K562 (cell line): ENCODE results near the gene AGAP1. TPM values are rescaled to one million over a fixed set of nuclear protein-coding genes. Genes with fewer than 3 reads are reported as not detected.

Source experiments
- ATAC-seq: fragments of 200-7000 bp; cut with Tn5 transposase; 3 replicates; pipeline ENCODE4 v1.9.1; 2020; ENCODE audit warnings: moderate library complexity
- BruUV-seq: library from RNA; stranded (reverse); fragments of 400-500 nt; replicated peaks from 2 replicates; lab custom pipeline; 2021; lab: Mats Ljungman, UMichigan
- CTCF ChIA-PET: fragments of 300-600 bp; formaldehyde crosslinking; extraction: SDS; loops from one replicate; lab custom pipeline; 2021; ENCODE audit warnings: low intra/inter-chr PET ratio; lab: Yijun Ruan, JAX
- POLR2A ChIA-PET: fragments of 300-600, 350-650 bp; sonication (Branson Sonifier 250); formaldehyde crosslinking; extraction: SDS; loops from one replicate; lab custom pipeline; 2021; ENCODE audit warnings: antibody characterized with exemption, inconsistent platforms; lab: Yijun Ruan, JAX
- DNase-seq, 4 experiments: peaks; one replicate each; pipeline versions ENCODE4 v3.0.0 to v3.0.0-alpha.2; 2011 to 2018; ENCODE audit warnings: low spot score in 3 of 4, mixed read lengths in 3 of 4; ENCODE audit errors: extremely low read depth in 1 of 4
- FAIRE-seq: peaks from 2 replicates; lab custom pipeline; 2011; peaks lifted over from hg19 to GRCh38; lab: Jason Lieb, UNC
- H2AFZ ChIP-seq: 2 replicates; pipeline ENCODE4 v1.6.0; 2011; ENCODE audit warnings: low read depth, low read length, control low read depth, inconsistent platforms
- H3K27ac ChIP-seq: fragments of 200-600 bp; 3 replicates; pipeline ENCODE4 v1.8.0; 2011; ENCODE audit warnings: low read depth, mild to moderate bottlenecking, control low read depth, inconsistent platforms, low read length, moderate library complexity, mixed read lengths; ENCODE audit errors: extremely low read depth
- H3K27me3 ChIP-seq, 2 experiments: fragments of 300-600 bp in 1 of 2; 2 replicates in 1 of 2; 3 replicates in 1 of 2; pipeline versions ENCODE4 v1.6.0 to v1.8.0; 2011; ENCODE audit warnings: inconsistent platforms in 2 of 2, low read length in 2 of 2, mild to moderate bottlenecking in 1 of 2, mixed read lengths in 1 of 2, moderate library complexity in 1 of 2; ENCODE audit not compliant: control insufficient read depth in 2 of 2, insufficient read depth in 2 of 2
- H3K36me3 ChIP-seq: fragments of 300-600 bp; 3 replicates; pipeline ENCODE4 v1.8.0; 2011; ENCODE audit warnings: mild to moderate bottlenecking, low read length, inconsistent platforms; ENCODE audit not compliant: control insufficient read depth, insufficient read depth
- H3K4me1 ChIP-seq, 2 experiments: fragments of 200-600 bp in 1 of 2; replicated peaks in 1 of 2; 2 replicates in 1 of 2; 3 replicates in 1 of 2; pipeline versions ENCODE4 v1.5.1 to v1.8.0; 2011; ENCODE audit warnings: inconsistent platforms in 2 of 2, low read length in 2 of 2, mild to moderate bottlenecking in 1 of 2, mixed read lengths in 1 of 2, moderate library complexity in 1 of 2; ENCODE audit not compliant: control insufficient read depth in 2 of 2, insufficient read depth in 2 of 2
- H3K4me2 ChIP-seq: 2 replicates; pipeline ENCODE4 v1.6.1; 2011; ENCODE audit warnings: low read length, control low read depth, inconsistent platforms, mixed read lengths; ENCODE audit not compliant: insufficient read depth
- H3K4me3 ChIP-seq: fragments of 200-600 bp; sonication (generic), shearing (Covaris generic); 2 replicates; pipeline ENCODE4 v1.5.1; 2016; ENCODE audit warnings: control low read depth, inconsistent platforms
- H3K79me2 ChIP-seq: fragments of 200-600 bp; 3 replicates; pipeline ENCODE4 v1.8.0; 2011; ENCODE audit warnings: low read length, inconsistent platforms; ENCODE audit not compliant: control insufficient read depth, insufficient read depth
- H3K9ac ChIP-seq, 2 experiments: 2 replicates each; pipeline versions ENCODE4 v1.6.0 to v1.6.1; 2011; ENCODE audit warnings: low read depth in 2 of 2, low read length in 2 of 2, control low read depth in 1 of 2, inconsistent platforms in 1 of 2, mild to moderate bottlenecking in 1 of 2, mixed read lengths in 1 of 2; ENCODE audit not compliant: insufficient read depth in 1 of 2
- H3K9me1 ChIP-seq: one replicate; pipeline ENCODE4 v1.6.0; 2011; ENCODE audit warnings: inconsistent platforms, mild to moderate bottlenecking, low read length, moderate library complexity; ENCODE audit not compliant: control insufficient read depth, insufficient read depth
- H3K9me3 ChIP-seq: replicated peaks from 2 replicates; pipeline ENCODE4 v1.5.1; 2011; ENCODE audit warnings: low read depth, low read length, inconsistent platforms; ENCODE audit not compliant: control insufficient read depth, insufficient read depth
- H4K20me1 ChIP-seq: replicated peaks from 2 replicates; pipeline ENCODE4 v1.6.1; 2011; ENCODE audit warnings: low read length, inconsistent platforms, mixed read lengths; ENCODE audit not compliant: control insufficient read depth, insufficient read depth
- HDAC1 ChIP-seq, 2 experiments: fragments of 450-650 bp; IDR thresholded peaks; 2 replicates each; pipeline ENCODE4 v1.6.1; 2016 to 2017; ENCODE audit warnings: inconsistent platforms in 1 of 2, mild to moderate bottlenecking in 1 of 2, moderate library complexity in 1 of 2
- HNRNPL ChIP-seq: fragments of 200-400 bp; formaldehyde crosslinking; IDR thresholded peaks from 2 replicates; pipeline ENCODE4 v1.6.1; 2017; ENCODE audit warnings: low read depth, mild to moderate bottlenecking, low read length
- HNRNPUL1 ChIP-seq: fragments of 200-400 bp; formaldehyde crosslinking; IDR thresholded peaks from 2 replicates; pipeline ENCODE4 v1.6.1; 2017; ENCODE audit warnings: low read length
- KAT8 ChIP-seq: fragments of 450-650 bp; IDR thresholded peaks from 2 replicates; pipeline ENCODE4 v1.6.1; 2016; ENCODE audit warnings: low read depth, mild to moderate bottlenecking
- MYNN ChIP-seq, 2 experiments: sonication (generic); formaldehyde crosslinking in 1 of 2; IDR thresholded peaks; 2 replicates each; pipeline versions ENCODE4 v1.5.0 to v1.6.1; 2016 to 2020; ENCODE audit warnings: antibody characterized with exemption in 1 of 2, missing genetic modification reagents in 1 of 2
- RAD21 ChIP-seq, 2 experiments: fragments of 250-450 bp in 1 of 2; fragments of 450-650 bp in 1 of 2; sonication (Bioruptor Pico) in 1 of 2; formaldehyde crosslinking in 1 of 2; IDR thresholded peaks in 1 of 2; conservative IDR thresholded peaks in 1 of 2; 2 replicates each; pipeline versions ENCODE4 v1.4.0 to v1.8.0; 2020 to 2022; ENCODE audit warnings: mild to moderate bottlenecking in 2 of 2, moderate library complexity in 1 of 2
- STAT5A ChIP-seq: IDR thresholded peaks from 2 replicates; pipeline ENCODE4 v1.6.1; 2012; ENCODE audit warnings: low read length, inconsistent platforms, borderline replicate concordance
- ZC3H11A ChIP-seq: IDR thresholded peaks from 2 replicates; pipeline ENCODE4 v1.6.1; 2012; ENCODE audit warnings: low read depth, low read length, improper control_type of control experiment
- WGBS: fragments of 100-300 bp; shearing (Covaris generic); methylation state at CpG from one replicate; pipeline ENCODE4 v1.1.6; 2016; ENCODE audit warnings: low coverage, mixed read lengths; ENCODE audit not compliant: insufficient coverage; ENCODE audit errors: missing lambda C conversion rate; 5-methylcytosine and 5-hydroxymethylcytosine counted together
- in situ Hi-C: fragments of 300-500 bp; cut with MboI; formaldehyde crosslinking; loops from 4 replicates; pipeline ENCODE4 v1.15.0; 2018; ENCODE audit warnings: inconsistent platforms, mixed read lengths
- intact Hi-C: fragments of 100-400 bp; cut with micrococcal nuclease; formaldehyde crosslinking; loops from 2 replicates; pipeline ENCODE4 v1.14.2; 2022
- polyA plus RNA-seq, 8 experiments: library from polyadenylated mRNA; depleted of rRNA in 4 of 8; stranded (reverse) in 5 of 8; unstranded in 3 of 8; fragments of >200 nt; fragmentation: Nextera tagmentation in 2 of 8; fragmentation: Illumina TruSeq in 1 of 8; extraction: Ambion mirVana in 2 of 8; extraction: Trizol in 1 of 8; gene quantifications; 2 replicates each; pipeline versions ENCODE4 v1.2.1 to v1.2.3, GENCODE V29; 2011 to 2014; ENCODE audit warnings: inconsistent platforms in 1 of 8, missing spikeins in 1 of 8
- total RNA-seq, 7 experiments: library from RNA; depleted of rRNA in 6 of 7; stranded (reverse); fragments of >200 nt in 6 of 7; fragmentation: Illumina TruSeq in 2 of 7; extraction: Trizol in 2 of 7; gene quantifications; 2 replicates each; pipeline versions ENCODE4 v1.2.1 to v1.2.3, GENCODE V29; 2011 to 2021; ENCODE audit warnings: low replicate concordance in 1 of 7
- TF ChIP-seq, protein P1 (sequence below): sonication (generic); formaldehyde crosslinking; IDR thresholded peaks from 2 replicates; pipeline ENCODE4 v1.8.1; 2023; ENCODE audit warnings: mild to moderate bottlenecking, missing genetic modification reagents

AGAP1 gene
- total and polyA plus RNA-seq, 9 of the 15 experiments (the other 6 are each of a cell fraction or from before 2014, with no cell fraction given): 1.3 to 24.0 (median 10.6) TPM

DNA sequence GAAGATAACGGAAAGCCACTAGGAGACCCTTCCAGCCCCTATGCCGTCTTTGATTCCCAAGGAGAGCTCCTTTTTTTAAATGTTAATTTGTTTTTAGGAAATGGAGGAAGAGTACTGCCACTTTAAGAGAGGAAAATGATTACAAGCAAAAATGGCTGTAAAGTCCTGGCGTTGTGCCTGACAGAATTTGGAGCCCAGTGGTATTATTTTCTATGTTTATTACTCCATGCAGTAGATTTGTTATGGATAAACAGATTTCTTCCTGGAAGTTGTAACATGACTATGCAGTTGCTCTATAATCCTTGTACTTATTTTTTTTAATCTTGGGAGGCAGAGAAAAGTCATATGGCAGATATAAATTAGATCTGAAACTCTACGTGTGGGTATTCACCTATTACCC is 533.0 kb downstream of the AGAP1 start:
- Histone ChIP-seq H3K27ac (no peak overlapping the region), H3K9ac (no peak overlapping the region), H3K79me2 (no peaks in the 10 kb centered on the region), H3K27me3 (no peaks in the 10 kb centered on the region), H3K4me1 (no peaks in the 10 kb centered on the region), H3K4me2 (no peak overlapping the region), H3K9me1 (no peaks in the 10 kb centered on the region), H3K36me3 (no peaks in the 10 kb centered on the region), H3K9me3 (no peaks in the 10 kb centered on the region), H4K20me1 (no peaks in the 10 kb centered on the region), H2AFZ (no peak overlapping the region), H3K4me3 (no peak overlapping the region)
- FAIRE-seq: no peak
- in situ Hi-C loops (no loop called here), intact Hi-C loops (no loop called here)
- BruUV-seq: no TSS peak
- ChIA-PET POLR2A (no interaction called here), CTCF (no interaction called here)
- 66% methylated on average over 4 of the region's 4 CpGs for WGBS
- no peak for DNase-seq
- ATAC-seq: no peak
- TF ChIP-seq HNRNPUL1 (no peak), HDAC1 (IDR thresholded peaks at IDR 0.05) (no peak), RAD21 (CRISPR knock-in tag; conservative IDR thresholded peaks at IDR 0.05 in 1 of 2, IDR thresholded peaks at IDR 0.05 in 1 of 2) (no peak), HNRNPL (no peak), KAT8 (no peak)

DNA sequence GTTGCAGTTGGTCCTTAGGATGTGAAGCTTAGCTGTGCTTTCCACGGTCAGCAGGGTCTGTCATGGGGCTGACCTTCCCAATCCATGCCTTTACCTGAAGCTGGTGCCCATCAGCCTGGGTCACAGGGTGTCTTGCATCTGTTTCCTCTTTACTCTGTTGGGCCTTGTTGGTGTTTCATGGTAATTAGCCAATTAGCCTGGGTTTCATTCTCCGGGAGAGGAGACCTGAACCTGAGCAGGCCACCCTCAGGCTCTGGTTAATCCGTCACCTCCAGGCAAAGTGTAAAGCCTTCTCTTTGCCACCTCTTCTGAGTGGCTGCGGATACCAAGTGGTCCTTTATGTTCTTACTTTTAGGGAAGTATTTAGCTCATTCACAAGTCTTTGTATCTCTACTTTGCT is 534.2 kb downstream of the AGAP1 start:
- ChIA-PET POLR2A (no interaction called here), CTCF (no interaction called here)
- WGBS: 76% methylated on average over 4 of the region's 4 CpGs
- FAIRE-seq (no peak), ATAC-seq (no peak)
- Histone ChIP-seq H3K9me3 (no peaks in the 10 kb centered on the region), H3K27ac (no peak overlapping the region), H3K4me2 (no peak overlapping the region), H3K9ac (no peak overlapping the region), H4K20me1 (no peaks in the 10 kb centered on the region), H3K4me3 (no peak overlapping the region), H3K4me1 (no peaks in the 10 kb centered on the region), H3K36me3 (no peaks in the 10 kb centered on the region), H3K27me3 (no peaks in the 10 kb centered on the region), H3K79me2 (no peaks in the 10 kb centered on the region)
- in situ Hi-C loops (no loop called here), intact Hi-C loops (no loop called here)
- no TSS peak for BruUV-seq
- TF ChIP-seq MYNN (IDR thresholded peaks at IDR 0.05) (no peak), MYNN (CRISPR knock-in tag; IDR thresholded peaks at IDR 0.05) (no peak), STAT5A (no peak), ZC3H11A (no peak)
- TF ChIP-seq, protein P1, sequence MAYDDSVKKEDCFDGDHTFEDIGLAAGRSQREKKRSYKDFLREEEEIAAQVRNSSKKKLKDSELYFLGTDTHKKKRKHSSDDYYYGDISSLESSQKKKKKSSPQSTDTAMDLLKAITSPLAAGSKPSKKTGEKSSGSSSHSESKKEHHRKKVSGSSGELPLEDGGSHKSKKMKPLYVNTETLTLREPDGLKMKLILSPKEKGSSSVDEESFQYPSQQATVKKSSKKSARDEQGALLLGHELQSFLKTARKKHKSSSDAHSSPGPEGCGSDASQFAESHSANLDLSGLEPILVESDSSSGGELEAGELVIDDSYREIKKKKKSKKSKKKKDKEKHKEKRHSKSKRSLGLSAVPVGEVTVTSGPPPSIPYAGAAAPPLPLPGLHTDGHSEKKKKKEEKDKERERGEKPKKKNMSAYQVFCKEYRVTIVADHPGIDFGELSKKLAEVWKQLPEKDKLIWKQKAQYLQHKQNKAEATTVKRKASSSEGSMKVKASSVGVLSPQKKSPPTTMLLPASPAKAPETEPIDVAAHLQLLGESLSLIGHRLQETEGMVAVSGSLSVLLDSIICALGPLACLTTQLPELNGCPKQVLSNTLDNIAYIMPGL (CRISPR knock-in tag): no peak
- TF ChIP-seq, all 486 proteins: peak for 0
- Histone ChIP-seq H2AFZ (no peak overlapping the region), H3K9me1 (no peaks in the 10 kb centered on the region)
- DNase-seq: no peak
